ENCODE measurements around the gene BRD1.
"Not testable (repeated sequence)": the region's sequence is repeated elsewhere in the genome, so short reads cannot be mapped to it uniquely, and the experiment has no call there.

Gene BRD1

GRCh38 chr22:49827271-49827852 is 311 bp downstream of the BRD1 start:
- in situ Hi-C loops (cut with MboI; ENCODE audit: low sequenced_read_pairs) = no loop called here

- in situ Hi-C loops (cut with MboI; ENCODE audit: low sequenced_read_pairs) = no loop called here
Measured at GRCh38 chr22:49826603-49827270, 936 bp downstream of the BRD1 start.

DNA sequence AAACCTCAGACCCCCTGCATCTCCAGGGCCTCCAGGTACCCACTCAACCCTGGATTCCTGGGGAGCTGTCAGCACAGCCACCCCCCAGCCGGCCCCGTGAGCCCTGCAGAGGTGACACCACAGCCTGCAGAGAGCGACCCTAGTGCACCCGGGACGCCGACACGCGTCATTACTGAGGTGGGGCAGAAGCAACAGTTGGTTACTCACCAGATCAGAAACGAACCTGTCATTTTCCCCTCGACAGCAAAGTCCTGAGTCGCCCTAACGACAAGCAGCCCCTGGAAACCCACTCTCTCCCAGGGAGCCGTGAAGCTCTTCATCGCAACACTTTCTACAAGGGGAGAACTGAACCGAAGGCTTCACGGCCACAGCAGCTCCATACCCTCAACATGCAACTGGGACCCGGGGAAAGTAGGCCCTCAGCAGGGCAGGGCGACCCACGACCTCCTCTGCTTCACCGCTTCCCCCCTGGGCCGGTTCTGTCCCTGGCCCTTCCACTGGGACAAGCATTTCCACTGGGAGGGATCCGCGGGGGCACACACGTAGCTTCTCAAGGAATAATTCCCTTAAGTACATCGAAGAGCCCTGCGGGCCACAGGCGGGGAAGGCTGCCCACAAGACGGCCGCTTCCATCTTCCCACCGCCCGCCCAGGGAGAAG is 1.6 kb downstream of the BRD1 start:
- in situ Hi-C loops (cut with MboI; ENCODE audit: low sequenced_read_pairs) = no loop called here

DNA sequence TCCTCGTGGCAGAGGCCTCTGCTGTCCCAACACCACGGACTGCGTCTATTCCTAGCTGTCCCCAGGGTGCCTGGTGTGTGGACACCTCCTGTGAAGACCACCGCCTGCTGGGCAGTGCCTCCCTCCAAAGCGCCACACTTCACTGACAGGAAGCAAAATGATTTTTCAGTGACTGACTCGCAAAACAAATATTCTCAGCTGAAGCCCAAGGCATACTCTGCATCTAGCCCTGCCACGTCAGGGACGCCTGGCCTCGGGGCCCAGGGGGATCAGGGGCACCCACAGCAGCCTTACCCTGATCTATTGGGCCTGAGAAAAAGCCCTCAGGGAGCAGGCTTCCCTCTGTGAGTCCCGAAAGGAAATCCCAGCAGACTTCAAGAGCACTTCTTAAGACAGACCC is 2.2 kb downstream of the BRD1 start:
- in situ Hi-C loops (cut with MboI; ENCODE audit: low sequenced_read_pairs) = no loop called here

DNA sequence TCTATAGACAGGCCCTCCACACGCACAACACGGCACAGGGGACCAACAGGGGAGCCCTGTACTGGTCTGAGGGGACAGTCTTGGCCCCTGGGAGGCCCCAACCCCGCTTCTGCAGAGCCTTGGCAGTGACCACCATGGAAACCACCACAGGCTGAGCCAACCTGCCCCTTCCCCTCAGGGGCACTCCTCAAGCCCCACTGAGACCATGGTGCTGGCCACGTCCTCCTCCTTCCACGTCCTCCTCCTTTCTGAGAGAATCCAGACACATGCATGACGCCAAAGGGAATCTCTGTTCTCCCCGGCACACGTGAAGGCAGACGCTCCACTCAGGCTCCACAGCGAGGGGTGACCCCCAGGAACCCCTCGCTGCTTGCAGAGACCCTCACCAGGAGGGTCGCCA is 2.7 kb downstream of the BRD1 start:
- in situ Hi-C loops (cut with MboI; ENCODE audit: low sequenced_read_pairs) = no loop called here

DNA sequence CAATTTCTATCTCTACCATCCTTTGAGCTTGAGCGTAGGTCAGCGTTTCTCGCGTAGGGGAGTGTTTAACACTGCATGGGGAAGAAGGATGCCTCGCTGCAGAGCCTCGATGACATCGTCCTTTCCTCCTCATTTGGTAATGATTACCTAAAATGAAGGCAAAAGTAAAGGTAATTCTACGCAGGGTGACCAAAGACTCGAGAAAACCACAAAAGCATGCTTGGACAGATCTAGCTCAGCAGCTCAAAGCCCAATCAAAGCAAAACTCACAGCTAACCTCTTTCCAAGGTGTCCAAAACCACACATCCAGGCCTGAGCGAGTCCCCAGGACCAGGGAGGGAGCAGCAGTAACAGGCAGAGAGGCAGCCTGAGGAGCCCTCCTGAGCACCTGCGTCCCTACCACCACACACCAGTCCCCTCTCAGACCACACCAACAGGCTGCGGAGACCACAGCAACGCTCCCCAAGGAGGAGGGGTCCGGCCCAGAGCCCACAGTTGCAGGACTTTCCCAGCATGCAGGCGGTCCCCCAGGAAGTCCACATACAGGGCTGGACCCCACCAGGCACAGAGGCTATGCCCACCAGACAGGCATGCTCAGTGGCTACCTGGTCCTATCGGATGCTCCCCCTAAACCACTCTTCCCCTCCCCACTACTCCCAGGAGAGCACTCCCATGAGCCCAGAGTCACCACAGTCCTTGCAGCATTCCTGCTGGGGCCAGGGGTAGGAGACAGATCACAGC is 3.3 kb downstream of the BRD1 start:
- in situ Hi-C loops (cut with MboI; ENCODE audit: low sequenced_read_pairs) = no loop called here

GRCh38 chr22:49823289-49824045 is 4.2 kb downstream of the BRD1 start:
- in situ Hi-C loops (cut with MboI; ENCODE audit: low sequenced_read_pairs) = no loop called here

GRCh38 chr22:49821741-49822140 is 5.9 kb downstream of the BRD1 start:
- in situ Hi-C loops (cut with MboI; ENCODE audit: low sequenced_read_pairs) = not testable (repeated sequence)

DNA sequence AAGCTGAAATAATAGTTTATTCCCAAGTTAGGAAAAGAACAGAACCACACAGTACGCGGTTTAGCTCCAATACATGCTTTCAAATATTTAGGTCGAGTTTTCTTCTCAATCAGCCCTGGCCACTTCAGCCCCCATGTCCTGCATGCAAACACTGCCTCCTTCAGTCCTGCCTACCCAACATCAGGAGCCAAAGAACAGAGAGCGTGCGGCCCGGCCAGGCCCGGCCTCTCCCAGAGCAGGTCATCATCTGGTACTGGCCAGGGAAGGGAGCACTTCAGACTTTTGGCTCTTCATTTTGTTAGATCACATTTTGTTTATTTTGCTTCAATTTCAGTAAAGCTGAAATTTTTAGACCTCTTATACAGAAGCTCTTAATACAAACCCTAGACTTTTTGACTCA is 6.7 kb downstream of the BRD1 start:
- in situ Hi-C loops (cut with MboI; ENCODE audit: low sequenced_read_pairs) = no loop called here

DNA sequence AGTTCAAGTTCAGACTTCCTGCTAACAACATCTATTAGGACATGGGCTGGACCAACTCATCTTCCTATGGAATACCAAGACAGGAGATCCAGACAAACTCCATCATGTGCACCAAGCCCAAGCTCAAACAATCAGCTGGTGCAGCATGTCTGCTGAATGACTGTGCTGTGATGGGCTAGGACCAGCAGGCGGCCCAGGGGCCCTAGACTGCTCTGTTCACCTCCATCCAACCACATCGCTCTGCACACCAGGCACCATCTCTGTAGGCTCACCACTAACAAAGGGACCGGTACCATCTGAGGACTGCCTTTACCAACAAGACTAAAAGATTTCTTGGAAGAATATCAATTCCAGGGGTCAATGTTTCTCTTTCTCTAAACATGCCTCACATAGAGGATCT is 10.3 kb downstream of the BRD1 start:
- in situ Hi-C loops (cut with MboI; ENCODE audit: low sequenced_read_pairs) = no loop called here

- in situ Hi-C loops (cut with MboI; ENCODE audit: low sequenced_read_pairs) = no loop called here
Measured at GRCh38 chr22:49815641-49816091, 12.0 kb downstream of the BRD1 start.

DNA sequence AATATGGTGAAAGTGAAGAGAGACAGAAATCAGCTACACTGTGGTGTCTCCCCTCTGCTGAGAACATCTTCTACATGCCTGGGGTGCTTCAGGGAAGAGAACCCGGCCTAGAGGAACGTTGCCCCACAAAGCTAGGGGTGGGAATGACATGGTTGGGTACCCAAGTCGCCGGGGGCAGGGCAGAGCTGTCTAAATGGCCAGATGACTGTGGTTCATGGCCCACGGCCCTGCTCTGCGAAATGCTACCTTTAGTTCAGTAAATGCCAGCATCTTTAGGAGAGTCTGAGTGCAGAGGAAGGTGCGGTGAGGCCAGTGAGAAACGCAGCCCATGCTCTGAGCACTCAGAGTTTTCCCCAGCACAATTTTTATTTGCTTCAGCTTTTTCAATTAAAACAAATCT is 12.8 kb downstream of the BRD1 start:
- in situ Hi-C loops (cut with MboI; ENCODE audit: low sequenced_read_pairs) = no loop called here

- in situ Hi-C loops (cut with MboI; ENCODE audit: low sequenced_read_pairs) = no loop called here
Measured at GRCh38 chr22:49814164-49814686, 13.4 kb downstream of the BRD1 start.

GRCh38 chr22:49812838-49813237 is 14.8 kb downstream of the BRD1 start:
- in situ Hi-C loops (cut with MboI; ENCODE audit: low sequenced_read_pairs) = no loop called here

GRCh38 chr22:49811020-49811791 is 16.5 kb downstream of the BRD1 start:
- in situ Hi-C loops (cut with MboI; ENCODE audit: low sequenced_read_pairs) = no loop called here

DNA sequence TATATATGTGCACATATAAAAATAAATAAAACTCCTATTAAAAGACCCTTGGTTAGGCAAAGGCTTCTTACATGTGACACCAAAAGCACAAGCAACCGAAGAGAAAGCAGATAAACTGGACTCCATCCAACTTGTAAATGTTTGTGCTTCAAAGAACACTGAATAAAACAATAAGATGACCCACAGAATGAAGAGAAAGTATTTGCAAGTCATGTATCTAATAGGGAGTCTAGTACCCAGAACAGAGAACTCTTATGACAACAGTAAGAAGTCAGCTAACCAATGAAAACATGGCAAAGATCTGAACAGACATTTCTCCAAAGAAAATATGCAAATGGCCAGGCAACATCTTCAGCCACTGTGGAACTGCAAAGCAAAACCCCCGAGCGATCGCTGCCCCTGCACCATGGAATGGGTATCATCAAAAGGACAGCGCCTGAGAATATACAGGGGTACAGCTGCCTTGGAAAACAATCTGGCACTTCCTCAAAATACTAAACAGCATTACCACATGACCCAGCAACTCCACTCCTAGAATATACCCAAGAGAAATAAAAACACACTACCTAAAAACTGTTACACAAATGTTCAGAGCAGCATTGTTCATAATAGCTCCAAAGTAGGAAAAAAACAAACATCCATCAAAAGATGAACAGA is 17.2 kb downstream of the BRD1 start:
- in situ Hi-C loops (cut with MboI; ENCODE audit: low sequenced_read_pairs) = no loop called here

DNA sequence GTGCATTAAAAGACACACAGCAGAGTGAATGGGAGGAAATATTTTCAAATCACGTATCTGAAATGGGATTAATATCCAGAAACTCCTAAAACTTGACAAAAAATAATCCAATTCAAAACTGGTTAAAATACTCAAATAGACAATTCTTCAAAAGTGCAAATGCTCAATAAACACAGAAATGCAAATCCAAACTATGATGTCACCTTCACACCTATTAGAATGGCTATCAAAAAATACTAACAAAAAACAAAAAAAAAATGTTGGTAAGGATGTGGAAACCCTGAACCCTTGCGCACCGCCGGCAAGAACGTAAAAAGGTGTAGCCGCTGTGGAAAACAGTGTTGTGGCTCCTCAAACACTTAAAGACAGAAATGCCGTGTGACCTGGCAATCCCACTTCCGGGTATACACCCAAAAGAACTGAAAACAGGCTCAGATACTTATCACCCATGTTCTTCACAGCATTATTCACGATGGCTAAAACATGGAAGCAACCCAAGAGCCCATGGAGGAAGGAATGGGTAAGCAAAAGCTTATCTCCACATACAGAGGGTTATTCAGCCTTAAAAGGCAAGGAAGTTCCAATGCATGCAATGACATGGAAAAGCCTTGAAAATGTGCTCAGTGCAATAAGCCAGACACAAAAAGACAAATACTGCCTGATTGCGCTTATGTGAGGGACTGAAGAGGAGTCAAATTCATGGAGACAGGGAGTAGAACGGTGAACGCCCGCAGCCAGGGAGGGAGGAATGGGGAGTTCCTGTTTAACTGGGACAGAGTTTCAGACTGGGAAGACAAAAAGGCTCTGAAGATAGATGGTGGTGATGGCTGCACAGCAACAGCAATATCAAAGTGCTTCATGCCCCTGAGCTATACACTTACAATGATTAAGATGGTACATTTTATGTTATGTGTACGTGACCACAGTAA is 19.6 kb downstream of the BRD1 start:
- in situ Hi-C loops (cut with MboI; ENCODE audit: low sequenced_read_pairs) = no loop called here

DNA sequence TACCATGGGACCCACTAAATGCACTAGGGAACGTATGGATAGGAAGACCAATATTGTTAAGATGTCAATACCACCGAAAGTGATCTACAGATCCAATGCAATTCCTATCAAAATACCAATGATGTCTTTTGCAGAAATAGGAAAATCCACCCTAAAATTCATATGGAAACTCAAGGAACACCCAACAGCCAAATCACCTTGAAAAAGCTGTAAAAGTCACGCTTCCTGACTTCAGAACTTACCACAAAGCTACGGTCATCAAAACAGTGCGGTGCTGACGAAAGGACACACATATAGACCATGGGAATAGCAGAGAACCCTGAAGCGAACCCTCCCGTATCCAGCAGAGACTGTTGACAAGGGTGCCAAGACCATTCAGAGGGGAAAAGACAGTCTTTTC is 20.5 kb downstream of the BRD1 start:
- in situ Hi-C loops (cut with MboI; ENCODE audit: low sequenced_read_pairs) = no loop called here
